Esophagus (tissue), 2 donors: Measurements from ENCODE around the gene ASIC3. TPM values are rescaled to one million over a fixed set of nuclear protein-coding genes. Genes with fewer than 3 reads are reported as not detected.

ENCODE experiments used
- H3K27ac ChIP-seq, 2 donors: one replicate each; pipeline ENCODE4 v1.5.1; 2013; ENCODE audit warnings: low read depth in 2 of 2, mild to moderate bottlenecking in 2 of 2, inconsistent platforms in 1 of 2, low read length in 1 of 2, moderate library complexity in 1 of 2
- H3K27me3 ChIP-seq, 2 donors: one replicate each; pipeline ENCODE4 v1.6.1; 2013; ENCODE audit warnings: low read length in 2 of 2, control low read depth in 1 of 2, mild to moderate bottlenecking in 1 of 2; ENCODE audit not compliant: insufficient read depth in 2 of 2, control insufficient read depth in 1 of 2
- H3K36me3 ChIP-seq, 2 donors: one replicate each; pipeline ENCODE4 v1.6.1; 2013; ENCODE audit warnings: low read length in 1 of 2; ENCODE audit not compliant: control insufficient read depth in 2 of 2, insufficient read depth in 2 of 2
- H3K4me1 ChIP-seq, 2 donors: one replicate each; pipeline ENCODE4 v1.6.1; 2013; ENCODE audit warnings: low read length in 1 of 2; ENCODE audit not compliant: control insufficient read depth in 2 of 2, insufficient read depth in 2 of 2
- H3K4me3 ChIP-seq, 2 donors: one replicate each; pipeline ENCODE4 v1.5.1; 2013; ENCODE audit warnings: low read length in 2 of 2, mild to moderate bottlenecking in 2 of 2, low read depth in 1 of 2, moderate library complexity in 1 of 2
- H3K9me3 ChIP-seq, 2 donors: one replicate each; pipeline ENCODE4 v1.6.1; 2013; ENCODE audit warnings: mild to moderate bottlenecking in 2 of 2, low read depth in 1 of 2, low read length in 1 of 2, moderate library complexity in 1 of 2; ENCODE audit not compliant: control insufficient read depth in 2 of 2, insufficient read depth in 1 of 2
- WGBS, 2 donors: extraction: QIAGEN DNeasy Blood & Tissue Kit; methylation state at CpG; one replicate each; pipeline ENCODE4 v1.1.7; 2013; 5-methylcytosine and 5-hydroxymethylcytosine counted together
- polyA plus RNA-seq, 2 donors: library from polyadenylated mRNA; stranded (reverse); fragments of 200-250 nt; gene quantifications; one replicate each; pipeline ENCODE4 v1.2.3, GENCODE V29; 2013
- donor health status: healthy with polysubstance abuse.
- donor health status: Bipolar disorder and iron deficiency.

ASIC3 gene
- polyA plus RNA-seq, 2 donors: 1.1 to 4.2 TPM

DNA sequence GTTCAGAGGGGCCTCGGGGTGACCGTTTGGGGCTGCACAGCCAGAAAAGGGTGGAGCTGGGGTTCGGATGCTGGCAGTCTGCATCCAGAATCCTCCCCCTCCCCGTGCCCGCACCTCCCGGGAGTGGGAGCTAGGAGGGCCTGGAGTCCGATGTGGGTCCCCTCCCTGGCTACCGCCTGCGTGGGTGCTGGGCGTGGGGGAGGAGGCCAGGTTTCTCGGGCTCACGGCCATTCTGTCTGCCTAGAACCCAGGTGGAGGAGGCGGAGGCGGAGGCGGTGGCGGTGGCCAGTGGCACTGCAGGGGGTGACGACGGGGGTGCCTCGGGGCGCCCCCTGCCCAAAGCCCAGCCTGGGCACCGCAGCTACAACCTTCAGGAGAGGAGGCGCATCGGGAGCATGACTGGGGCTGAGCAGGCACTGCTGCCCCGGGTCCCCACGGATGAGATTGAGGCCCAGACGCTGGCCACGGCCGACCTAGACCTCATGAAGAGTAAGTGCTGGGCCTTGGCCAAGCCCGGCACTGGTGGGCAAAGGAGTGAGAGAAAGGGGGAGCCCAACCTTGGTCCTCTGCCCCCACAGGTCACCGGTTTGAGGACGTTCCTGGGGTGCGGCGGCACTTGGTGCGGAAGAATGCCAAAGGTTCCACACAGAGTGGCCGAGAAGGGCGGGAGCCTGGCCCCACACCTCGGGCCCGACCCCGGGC is 18.1 kb downstream of the ASIC3 start:
- Histone ChIP-seq H3K36me3 (peaks cover 3 to 61% of the 10 kb centered on the region in 2 donors), H3K4me3 (no peak overlapping the region), H3K27ac (no peak overlapping the region), H3K27me3 (no peaks in the 10 kb centered on the region), H3K4me1 (peaks cover 6 to 14% of the 10 kb centered on the region in 2 donors), H3K9me3 (no peaks in the 10 kb centered on the region)
- WGBS, 2 donors: 90 to 92% methylated on average over 38 to 39 of the region's 39 CpGs

DNA sequence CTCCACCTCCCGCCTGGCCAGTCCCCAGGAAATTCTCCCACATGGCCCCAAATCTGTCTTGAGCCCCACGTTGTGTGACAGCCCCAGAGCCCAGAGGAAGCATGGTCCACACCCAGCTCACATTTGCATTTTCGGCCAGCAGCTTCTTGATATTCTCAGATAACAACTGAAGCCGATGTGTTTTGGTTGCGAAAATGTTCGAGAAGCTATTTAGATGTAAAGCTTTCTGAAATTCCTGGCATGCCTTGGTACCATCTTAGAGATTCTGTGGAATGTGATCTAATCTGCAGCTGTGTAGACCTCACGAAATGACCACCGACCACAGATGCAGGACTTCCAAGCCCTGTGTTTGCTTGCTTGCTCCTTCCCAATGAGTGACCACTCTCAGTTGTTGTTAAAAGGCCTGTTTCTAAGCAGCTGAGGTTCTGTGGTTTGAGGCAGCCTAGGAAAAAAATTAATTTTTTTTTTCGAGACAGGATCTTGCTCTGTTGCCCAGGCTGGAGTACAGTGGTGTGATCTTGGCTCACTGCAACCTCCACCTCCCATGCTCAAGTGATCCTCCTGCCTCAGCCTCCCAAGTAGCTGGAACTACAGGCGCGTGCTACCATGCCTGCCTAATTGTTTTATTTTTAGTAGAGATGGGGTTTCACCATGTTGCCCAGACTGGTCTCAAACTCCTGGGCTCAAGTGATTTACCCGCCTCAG is 19.9 kb downstream of the ASIC3 start:
- WGBS, 2 donors: 89 to 90% methylated on average over 12 of the region's 12 CpGs
- H3K36me3 ChIP-seq: peaks cover 3 to 66% of the 10 kb centered on the region in 2 donors

DNA sequence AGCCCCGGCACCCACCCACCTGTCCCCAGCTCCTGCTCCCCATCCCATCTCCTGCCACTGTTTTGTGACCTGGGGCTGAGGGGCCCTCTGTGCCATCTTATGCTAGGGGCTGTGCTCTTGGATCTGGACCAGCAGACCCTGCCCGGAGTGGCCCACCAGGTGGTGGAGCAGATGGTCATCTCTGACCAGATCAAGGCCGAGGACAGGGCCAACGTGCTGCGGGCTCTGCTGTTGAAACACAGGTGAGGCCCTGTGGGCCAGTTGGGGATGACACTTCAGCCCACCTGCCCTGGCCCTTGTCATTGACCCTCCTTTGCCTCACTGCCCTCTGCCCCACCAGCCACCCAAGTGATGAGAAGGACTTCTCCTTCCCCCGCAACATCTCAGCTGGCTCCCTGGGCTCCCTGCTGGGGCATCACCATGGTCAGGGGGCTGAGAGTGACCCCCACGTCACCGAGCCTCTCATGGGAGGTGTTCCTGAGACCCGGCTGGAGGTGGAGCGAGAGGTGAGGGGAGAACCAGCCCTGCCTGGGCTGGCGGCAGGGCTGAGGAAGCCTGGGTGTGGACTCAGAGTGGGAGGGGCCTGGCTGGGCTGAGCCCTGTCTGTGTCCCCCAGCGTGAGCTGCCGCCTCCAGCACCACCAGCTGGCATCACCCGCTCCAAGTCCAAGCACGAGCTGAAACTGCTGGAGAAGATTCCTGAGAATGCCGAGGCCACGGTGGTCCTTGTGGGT is 21.7 kb downstream of the ASIC3 start:
- no peaks in the 10 kb centered on the region for H3K9me3 ChIP-seq
- no peaks in the 10 kb centered on the region for H3K27me3 ChIP-seq
- no peak overlapping the region for H3K4me3 ChIP-seq
- H3K27ac ChIP-seq: no peak overlapping the region
- H3K4me1 ChIP-seq: no peaks in the 10 kb centered on the region
- 85 to 89% methylated on average over 13 to 17 of the region's 17 CpGs for WGBS, 2 donors
- H3K36me3 ChIP-seq: peaks cover 3 to 66% of the 10 kb centered on the region in 2 donors

More for the DNA sequence above, 19.9 kb downstream of the ASIC3 start:
- no peaks in the 10 kb centered on the region for H3K9me3 ChIP-seq
- H3K4me1 ChIP-seq: peaks cover 0 to 2% of the 10 kb centered on the region in 2 donors
- no peaks in the 10 kb centered on the region for H3K27me3 ChIP-seq
- no peak overlapping the region for H3K27ac ChIP-seq
- no peak overlapping the region for H3K4me3 ChIP-seq

GRCh38 chr7:151070574-151070960 is 22.2 kb downstream of the ASIC3 start:
- H3K9me3 ChIP-seq: no peaks in the 10 kb centered on the region
- 92 to 96% methylated on average over 15 of the region's 15 CpGs for WGBS, 2 donors
- no peak overlapping the region for H3K27ac ChIP-seq
- H3K27me3 ChIP-seq: no peaks in the 10 kb centered on the region
- H3K4me1 ChIP-seq: no peaks in the 10 kb centered on the region
- no peak overlapping the region for H3K4me3 ChIP-seq
- H3K36me3 ChIP-seq: peaks cover 5 to 66% of the 10 kb centered on the region in 2 donors

GRCh38 chr7:151071032-151071866 is 22.9 kb downstream of the ASIC3 start:
- no peaks in the 10 kb centered on the region for H3K4me1 ChIP-seq
- no peak overlapping the region for H3K27ac ChIP-seq
- no peaks in the 10 kb centered on the region for H3K9me3 ChIP-seq
- WGBS, 2 donors: 92 to 93% methylated on average over 35 to 39 of the region's 39 CpGs
- no peak overlapping the region for H3K4me3 ChIP-seq
- peaks cover 9 to 67% of the 10 kb centered on the region in 2 donors for H3K36me3 ChIP-seq
- no peaks in the 10 kb centered on the region for H3K27me3 ChIP-seq

GRCh38 chr7:151073990-151074389 is 25.7 kb downstream of the ASIC3 start:
- no peak overlapping the region for H3K4me3 ChIP-seq
- peaks cover 0 to 2% of the 10 kb centered on the region in 2 donors for H3K4me1 ChIP-seq
- H3K36me3 ChIP-seq: peaks cover 6 to 61% of the 10 kb centered on the region in 2 donors
- H3K27me3 ChIP-seq: no peaks in the 10 kb centered on the region
- no peaks in the 10 kb centered on the region for H3K9me3 ChIP-seq
- no peak overlapping the region for H3K27ac ChIP-seq
- 83 to 88% methylated on average over 17 of the region's 17 CpGs for WGBS, 2 donors

DNA sequence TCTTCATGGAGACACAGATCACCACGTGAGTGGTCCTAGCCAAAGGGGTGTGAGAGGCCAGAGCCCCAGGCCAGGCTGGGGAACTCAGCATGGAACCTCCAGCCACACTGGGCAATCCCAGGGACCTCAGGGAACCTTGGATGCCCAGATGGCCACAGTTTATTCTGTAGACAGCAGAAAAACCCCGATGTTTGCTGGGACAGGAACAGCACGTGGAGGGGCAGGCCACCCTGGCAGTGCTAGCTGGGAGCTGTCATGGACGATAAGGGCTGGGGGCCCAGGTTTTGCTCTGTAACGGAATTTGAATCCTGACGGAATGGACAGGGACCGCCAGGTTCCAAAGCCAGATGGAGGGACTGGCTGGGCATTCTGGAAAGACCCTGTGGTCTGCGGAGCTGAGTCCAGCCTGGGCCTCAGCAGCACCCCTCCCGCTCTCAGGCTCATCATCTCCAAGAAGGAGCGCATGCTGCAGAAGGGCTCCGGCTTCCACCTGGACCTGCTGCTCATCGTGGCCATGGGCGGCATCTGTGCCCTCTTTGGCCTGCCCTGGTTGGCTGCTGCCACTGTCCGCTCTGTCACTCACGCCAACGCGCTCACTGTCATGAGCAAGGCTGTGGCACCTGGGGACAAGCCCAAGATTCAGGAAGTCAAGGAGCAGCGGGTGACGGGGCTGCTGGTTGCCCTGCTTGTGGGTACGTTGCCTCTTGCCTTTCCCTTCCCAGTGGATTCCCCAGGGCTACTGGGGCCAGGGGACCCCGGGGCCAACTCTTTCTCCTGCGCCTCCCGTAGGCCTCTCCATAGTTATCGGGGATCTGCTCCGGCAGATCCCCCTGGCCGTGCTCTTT is 26.7 kb downstream of the ASIC3 start:
- 89 to 90% methylated on average over 25 to 26 of the region's 26 CpGs for WGBS, 2 donors
- H3K4me1 ChIP-seq: peaks cover 6 to 8% of the 10 kb centered on the region in 2 donors
- no peak overlapping the region for H3K4me3 ChIP-seq
- no peaks in the 10 kb centered on the region for H3K9me3 ChIP-seq
- H3K36me3 ChIP-seq: peaks cover 6 to 53% of the 10 kb centered on the region in 2 donors
- no peaks in the 10 kb centered on the region for H3K27me3 ChIP-seq
- no peak overlapping the region for H3K27ac ChIP-seq

DNA sequence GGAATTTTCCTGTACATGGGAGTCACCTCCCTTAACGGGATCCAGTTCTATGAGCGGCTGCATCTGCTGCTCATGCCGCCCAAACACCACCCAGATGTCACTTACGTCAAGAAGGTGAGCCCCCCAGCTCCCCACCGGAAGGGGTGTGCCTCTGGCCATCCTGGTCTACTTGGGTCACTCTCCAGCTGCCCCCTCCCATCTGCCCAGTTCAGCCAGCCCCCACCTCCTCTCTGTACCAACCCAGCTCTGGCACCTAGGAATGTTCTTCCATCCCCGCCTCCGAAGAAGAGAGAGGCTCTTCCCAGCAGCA is 27.3 kb downstream of the ASIC3 start:
- H3K27ac ChIP-seq: no peak overlapping the region
- WGBS, 2 donors: 82 to 85% methylated on average over 7 of the region's 7 CpGs
- no peaks in the 10 kb centered on the region for H3K9me3 ChIP-seq
- peaks cover 6 to 8% of the 10 kb centered on the region in 2 donors for H3K4me1 ChIP-seq
- H3K36me3 ChIP-seq: peaks cover 6 to 47% of the 10 kb centered on the region in 2 donors
- H3K4me3 ChIP-seq: no peak overlapping the region
- H3K27me3 ChIP-seq: no peaks in the 10 kb centered on the region
